Mammary epithelial cell (primary cell): Measurements from ENCODE around the gene PRKX.
"Not testable (repeated sequence)": the region's sequence is repeated elsewhere in the genome, so short reads cannot be mapped to it uniquely, and the experiment has no call there.

Experiments
- CTCF ChIP-seq, 2 donors: IDR thresholded peaks in 1 of 2; conservative IDR thresholded peaks in 1 of 2; 2 replicates each; pipeline ENCODE4 v1.5.1; 2011 to 2012; ENCODE audit warnings: inconsistent platforms in 2 of 2, low read length in 2 of 2, mild to moderate bottlenecking in 2 of 2, control low read depth in 1 of 2, low read depth in 1 of 2; ENCODE audit not compliant: insufficient read depth in 1 of 2; ENCODE audit errors: extremely low read depth in 1 of 2
- EZH2 ChIP-seq: IDR thresholded peaks from 2 replicates; pipeline ENCODE4 v1.6.1; 2012; ENCODE audit warnings: low read length, inconsistent platforms, borderline replicate concordance

- not testable (repeated sequence) for TF ChIP-seq CTCF (conservative IDR thresholded peaks at IDR 0.05 in 1 of 2, IDR thresholded peaks at IDR 0.05 in 1 of 2; ENCODE audit: extremely low read depth in 1 of 2, insufficient read depth in 1 of 2, low read depth in 1 of 2, low read length in 2 of 2); EZH2
These were observed 22.4 kb upstream of the PRKX start for GRCh38 chrX:3735891-3736290.
